Loucy (cell line): ENCODE results near the gene C9orf78.

Experiments
- EZH2phosphoT487 ChIP-seq: fragments of 200-600 bp; IDR thresholded peaks from 2 replicates; pipeline ENCODE4 v1.6.1; 2018; ENCODE audit warnings: antibody characterized with exemption, mild to moderate bottlenecking, moderate library complexity, borderline replicate concordance
- TF ChIP-seq, protein P1 (sequence below): fragments of 200-600 bp; sonication (generic); conservative IDR thresholded peaks from 2 replicates; pipeline ENCODE4 v1.5.1; 2014; ENCODE audit warnings: mild to moderate bottlenecking, antibody characterized with exemption, low read length

- TF ChIP-seq, protein P1, sequence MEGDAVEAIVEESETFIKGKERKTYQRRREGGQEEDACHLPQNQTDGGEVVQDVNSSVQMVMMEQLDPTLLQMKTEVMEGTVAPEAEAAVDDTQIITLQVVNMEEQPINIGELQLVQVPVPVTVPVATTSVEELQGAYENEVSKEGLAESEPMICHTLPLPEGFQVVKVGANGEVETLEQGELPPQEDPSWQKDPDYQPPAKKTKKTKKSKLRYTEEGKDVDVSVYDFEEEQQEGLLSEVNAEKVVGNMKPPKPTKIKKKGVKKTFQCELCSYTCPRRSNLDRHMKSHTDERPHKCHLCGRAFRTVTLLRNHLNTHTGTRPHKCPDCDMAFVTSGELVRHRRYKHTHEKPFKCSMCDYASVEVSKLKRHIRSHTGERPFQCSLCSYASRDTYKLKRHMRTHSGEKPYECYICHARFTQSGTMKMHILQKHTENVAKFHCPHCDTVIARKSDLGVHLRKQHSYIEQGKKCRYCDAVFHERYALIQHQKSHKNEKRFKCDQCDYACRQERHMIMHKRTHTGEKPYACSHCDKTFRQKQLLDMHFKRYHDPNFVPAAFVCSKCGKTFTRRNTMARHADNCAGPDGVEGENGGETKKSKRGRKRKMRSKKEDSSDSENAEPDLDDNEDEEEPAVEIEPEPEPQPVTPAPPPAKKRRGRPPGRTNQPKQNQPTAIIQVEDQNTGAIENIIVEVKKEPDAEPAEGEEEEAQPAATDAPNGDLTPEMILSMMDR = no peak
- TF ChIP-seq EZH2phosphoT487 = no peak
Measured at GRCh38 chr9:129809346-129809745, 25.7 kb downstream of the C9orf78 start.
